ENCODE data around the gene ZNRF3.
"Not testable (repeated sequence)": the region's sequence is repeated elsewhere in the genome, so short reads cannot be mapped to it uniquely, and the experiment has no call there.

Gene ZNRF3

DNA sequence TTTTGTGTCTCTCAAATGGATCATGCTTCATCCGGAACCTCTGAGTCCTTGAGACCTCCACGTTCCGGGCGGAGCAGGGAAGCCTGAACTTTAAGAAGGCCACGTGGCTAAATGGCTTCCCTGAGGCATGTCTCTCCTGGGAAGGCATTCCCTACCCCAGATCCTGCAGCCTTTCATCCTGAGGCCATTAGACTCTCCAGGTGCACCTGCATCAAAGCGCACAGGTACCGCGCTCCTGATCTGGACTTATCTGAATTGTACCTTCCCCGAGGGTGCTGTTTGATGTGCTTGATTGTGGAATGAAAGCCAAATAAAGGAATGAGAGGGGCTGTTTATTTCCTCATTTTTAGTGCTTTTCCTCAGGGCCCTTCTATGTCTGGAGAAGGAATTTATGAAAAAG, 155.8 kb downstream of the ZNRF3 start:
- Histone ChIP-seq H3K9ac (ENCODE audit: low read length) (no peak overlapping the region), H3K36me3 (ENCODE audit: low read length) (no peaks in the 10 kb centered on the region), H3F3A (ENCODE audit: insufficient read depth) (no peaks in the 10 kb centered on the region), H3K9me2 (replicated peaks; ENCODE audit: insufficient read depth, low read length) (no peaks in the 10 kb centered on the region), H2AFZ (ENCODE audit: low read depth, low read length, severe bottlenecking) (no peak overlapping the region), H3K27ac (ENCODE audit: low read depth, low read length) (no peak overlapping the region), H3K9me3 (ENCODE audit: insufficient read depth, low read length) (no peaks in the 10 kb centered on the region), H3K27me3 (ENCODE audit: low read length) (no peaks in the 10 kb centered on the region), H4K20me1 (ENCODE audit: low read depth, low read length) (no peaks in the 10 kb centered on the region), H3K4me2 (ENCODE audit: low read depth, low read length, poor library complexity, severe bottlenecking) (no peak overlapping the region), H3K79me2 (ENCODE audit: insufficient read depth, low read length) (no peaks in the 10 kb centered on the region), H3K4me3 (ENCODE audit: insufficient read depth, low read length, poor library complexity, severe bottlenecking) (no peak overlapping the region)
- no peak for TF ChIP-seq CTCF (IDR thresholded peaks at IDR 0.05; ENCODE audit: insufficient read depth, low read length, poor library complexity, severe bottlenecking)
- TF ChIP-seq EZH2phosphoT487 (conservative IDR thresholded peaks at IDR 0.05; ENCODE audit: low read length) = no peak

- H3K9me2 ChIP-seq (replicated peaks; ENCODE audit: insufficient read depth, low read length); H3K4me2 ChIP-seq (ENCODE audit: low read depth, low read length, poor library complexity, severe bottlenecking); H3K27ac ChIP-seq (ENCODE audit: low read depth, low read length); H3K9me3 ChIP-seq (ENCODE audit: insufficient read depth, low read length); H3K4me3 ChIP-seq (ENCODE audit: insufficient read depth, low read length, poor library complexity, severe bottlenecking); H3K79me2 ChIP-seq (ENCODE audit: insufficient read depth, low read length); H4K20me1 ChIP-seq (ENCODE audit: low read depth, low read length); H3K9ac ChIP-seq (ENCODE audit: low read length); H3K36me3 ChIP-seq (ENCODE audit: low read length); H2AFZ ChIP-seq (ENCODE audit: low read depth, low read length, severe bottlenecking); H3K27me3 ChIP-seq (ENCODE audit: low read length); H3F3A ChIP-seq (ENCODE audit: insufficient read depth): not testable (repeated sequence)
These were observed 156.3 kb downstream of the ZNRF3 start for GRCh38 chr22:29039684-29040083.

DNA sequence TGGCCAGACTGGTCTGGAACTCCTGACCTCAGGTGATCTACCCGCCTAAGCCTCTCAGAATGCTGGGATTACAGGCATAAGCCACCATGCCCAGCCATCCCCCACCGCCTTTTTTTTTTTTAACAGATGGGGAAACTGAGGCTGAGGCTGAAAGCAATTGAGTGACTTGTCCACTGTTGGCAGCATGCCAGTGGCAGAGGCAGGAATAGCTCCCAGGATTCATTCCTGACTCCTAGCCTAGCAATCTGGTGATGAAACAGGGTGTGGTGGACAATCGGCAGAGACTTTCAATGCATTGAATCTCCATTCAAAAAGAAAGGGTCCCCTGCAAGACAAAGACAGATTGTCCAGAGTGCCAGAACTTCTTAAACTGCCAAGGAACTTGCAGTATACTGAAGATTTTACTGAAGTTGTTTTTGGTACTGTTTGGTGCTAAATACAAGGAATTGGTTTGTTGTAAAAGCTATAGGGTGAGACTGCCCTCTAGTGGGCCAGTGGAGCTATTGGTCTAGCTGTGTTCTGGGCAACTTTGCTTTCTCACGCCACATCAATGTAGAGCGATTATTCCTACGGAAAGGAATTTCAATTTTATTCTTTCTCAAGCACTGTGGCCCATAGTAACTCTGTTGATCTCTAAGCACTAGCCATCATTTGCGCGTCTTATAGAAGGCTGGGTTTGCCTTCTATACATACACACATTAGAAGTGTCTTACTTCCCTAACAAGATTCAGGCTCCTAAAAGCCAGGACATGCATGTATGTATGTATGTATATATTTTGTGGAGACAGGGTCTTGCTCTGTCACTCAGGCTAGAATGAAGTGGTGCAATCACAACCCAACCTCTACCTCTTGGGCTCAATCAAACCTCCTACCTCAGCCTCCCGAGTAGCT, 157.3 kb downstream of the ZNRF3 start:
- Histone ChIP-seq H3K36me3 (ENCODE audit: low read length) (no peaks in the 10 kb centered on the region), H3K9me2 (replicated peaks; ENCODE audit: insufficient read depth, low read length) (no peaks in the 10 kb centered on the region), H3K79me2 (ENCODE audit: insufficient read depth, low read length) (no peaks in the 10 kb centered on the region), H3K9me3 (ENCODE audit: insufficient read depth, low read length) (no peaks in the 10 kb centered on the region), H3K9ac (ENCODE audit: low read length) (no peak overlapping the region), H4K20me1 (ENCODE audit: low read depth, low read length) (no peaks in the 10 kb centered on the region), H3K4me3 (ENCODE audit: insufficient read depth, low read length, poor library complexity, severe bottlenecking) (no peak overlapping the region), H3K27ac (ENCODE audit: low read depth, low read length) (no peak overlapping the region), H3F3A (ENCODE audit: insufficient read depth) (no peaks in the 10 kb centered on the region), H2AFZ (ENCODE audit: low read depth, low read length, severe bottlenecking) (no peak overlapping the region), H3K4me2 (ENCODE audit: low read depth, low read length, poor library complexity, severe bottlenecking) (no peak overlapping the region), H3K27me3 (ENCODE audit: low read length) (no peaks in the 10 kb centered on the region)
- no peak for TF ChIP-seq EZH2phosphoT487 (conservative IDR thresholded peaks at IDR 0.05; ENCODE audit: low read length)
- peak; percentile 81 for TF ChIP-seq CTCF (IDR thresholded peaks at IDR 0.05; ENCODE audit: insufficient read depth, low read length, poor library complexity, severe bottlenecking)

GRCh38 chr22:29041408-29041807, 158.0 kb downstream of the ZNRF3 start:
- Histone ChIP-seq H2AFZ (ENCODE audit: low read depth, low read length, severe bottlenecking) (no peak overlapping the region), H4K20me1 (ENCODE audit: low read depth, low read length) (no peaks in the 10 kb centered on the region), H3K4me2 (ENCODE audit: low read depth, low read length, poor library complexity, severe bottlenecking) (no peak overlapping the region), H3K9me2 (replicated peaks; ENCODE audit: insufficient read depth, low read length) (no peaks in the 10 kb centered on the region), H3K36me3 (ENCODE audit: low read length) (no peaks in the 10 kb centered on the region), H3K9me3 (ENCODE audit: insufficient read depth, low read length) (no peaks in the 10 kb centered on the region), H3K27me3 (ENCODE audit: low read length) (no peaks in the 10 kb centered on the region), H3K9ac (ENCODE audit: low read length) (no peak overlapping the region), H3F3A (ENCODE audit: insufficient read depth) (no peaks in the 10 kb centered on the region), H3K79me2 (ENCODE audit: insufficient read depth, low read length) (no peaks in the 10 kb centered on the region), H3K27ac (ENCODE audit: low read depth, low read length) (no peak overlapping the region), H3K4me3 (ENCODE audit: insufficient read depth, low read length, poor library complexity, severe bottlenecking) (no peak overlapping the region)
- no peak for TF ChIP-seq CTCF (IDR thresholded peaks at IDR 0.05; ENCODE audit: insufficient read depth, low read length, poor library complexity, severe bottlenecking)
- TF ChIP-seq EZH2phosphoT487 (conservative IDR thresholded peaks at IDR 0.05; ENCODE audit: low read length) = no peak

Measured in SU-DHL-6 (cell line).